Right lobe of liver (tissue), 6 donors: ENCODE results near the gene FASTKD3. TPM values are rescaled to one million over a fixed set of nuclear protein-coding genes. Genes with fewer than 3 reads are reported as not detected.
"Not testable (repeated sequence)": the region's sequence is repeated elsewhere in the genome, so short reads cannot be mapped to it uniquely, and the experiment has no call there.

ENCODE experiments used
- ATAC-seq, 4 donors: fragments of 200-7000 bp; cut with Tn5 transposase; one replicate each; pipeline ENCODE4 v1.9.1; 2020; ENCODE audit warnings: mild to moderate bottlenecking in 4 of 4, moderate library complexity in 4 of 4
- DNase-seq, 3 donors: peaks; one replicate each; pipeline ENCODE4 v3.0.0-alpha.2; 2020
- H3K27ac ChIP-seq, 3 donors: fragments of 200-600 bp; one replicate each; pipeline ENCODE4 v1.8.0; 2022
- H3K27me3 ChIP-seq, 2 donors: fragments of 200-600 bp; one replicate each; pipeline ENCODE4 v1.8.0; 2022
- H3K36me3 ChIP-seq, 4 donors: fragments of 200-600 bp; sonication (generic) in 1 of 4; one replicate each; pipeline versions ENCODE4 v1.5.1 to v1.8.0; 2017 to 2022; ENCODE audit warnings: control low read depth in 1 of 4
- H3K4me1 ChIP-seq, 4 donors: fragments of 200-600 bp; sonication (generic) in 1 of 4; one replicate each; pipeline versions ENCODE4 v1.5.1 to v1.8.0; 2017 to 2022; ENCODE audit warnings: control low read depth in 1 of 4
- H3K4me3 ChIP-seq, 3 donors: fragments of 200-600 bp; one replicate each; pipeline ENCODE4 v1.8.0; 2022
- H3K9me3 ChIP-seq, 4 donors: fragments of 200-600 bp; sonication (generic) in 1 of 4; one replicate each; pipeline versions ENCODE4 v1.5.1 to v1.8.0; 2017 to 2022; ENCODE audit warnings: control low read depth in 1 of 4
- CTCF ChIP-seq, 4 donors: fragments of 200-600 bp in 3 of 4; fragments of 450-650 bp in 1 of 4; IDR thresholded peaks; one replicate each; pipeline versions ENCODE4 v1.5.1 to v1.8.0; 2016 to 2022; ENCODE audit warnings: antibody characterized with exemption in 4 of 4, mild to moderate bottlenecking in 2 of 4
- POLR2A ChIP-seq: fragments of 450-650 bp; IDR thresholded peaks from one replicate; pipeline ENCODE4 v1.6.1; 2017; ENCODE audit warnings: antibody characterized with exemption, mild to moderate bottlenecking
- WGBS: methylation state at CpG from one replicate; pipeline ENCODE4 v1.1.6; 2018; ENCODE audit warnings: low coverage, low lambda C conversion rate; ENCODE audit not compliant: insufficient coverage; ENCODE audit errors: missing lambda C conversion rate; 5-methylcytosine and 5-hydroxymethylcytosine counted together
- intact Hi-C, 2 donors: fragments of 100-400 bp; cut with DNase I; formaldehyde crosslinking; loops; one replicate each; pipeline versions ENCODE4 v1.11.2 to v1.14.1; 2022
- long read RNA-seq: library from polyadenylated mRNA; unstranded; transcript quantifications from one replicate; pipeline ENCODE4 v2.0.0, GENCODE V29; 2019
- total RNA-seq, 6 experiments: library from RNA; depleted of rRNA in 2 of 6; stranded (reverse); fragments of >200 nt in 2 of 6; fragmentation: NEBNext Ultra II Directional in 3 of 6; extraction: Animal tissue kit (Norgen Biotek cat#: 25700) in 3 of 6; gene quantifications; one replicate each; pipeline versions ENCODE4 v1.1.0 to v1.2.4, GENCODE V29; 2016 to 2023
- donor health status: DM: no; HTN: yes; CAD: no.
- donor health status: DM: no; HTN: no; CAD: no.
- donor health status: DM: no; HTN: no; CAD: no.
- donor health status: DM: no; HTN: yes; CAD: no.
- donor health status: DM: no; HTN: yes; CAD: no.

The FASTKD3 gene, protein sequence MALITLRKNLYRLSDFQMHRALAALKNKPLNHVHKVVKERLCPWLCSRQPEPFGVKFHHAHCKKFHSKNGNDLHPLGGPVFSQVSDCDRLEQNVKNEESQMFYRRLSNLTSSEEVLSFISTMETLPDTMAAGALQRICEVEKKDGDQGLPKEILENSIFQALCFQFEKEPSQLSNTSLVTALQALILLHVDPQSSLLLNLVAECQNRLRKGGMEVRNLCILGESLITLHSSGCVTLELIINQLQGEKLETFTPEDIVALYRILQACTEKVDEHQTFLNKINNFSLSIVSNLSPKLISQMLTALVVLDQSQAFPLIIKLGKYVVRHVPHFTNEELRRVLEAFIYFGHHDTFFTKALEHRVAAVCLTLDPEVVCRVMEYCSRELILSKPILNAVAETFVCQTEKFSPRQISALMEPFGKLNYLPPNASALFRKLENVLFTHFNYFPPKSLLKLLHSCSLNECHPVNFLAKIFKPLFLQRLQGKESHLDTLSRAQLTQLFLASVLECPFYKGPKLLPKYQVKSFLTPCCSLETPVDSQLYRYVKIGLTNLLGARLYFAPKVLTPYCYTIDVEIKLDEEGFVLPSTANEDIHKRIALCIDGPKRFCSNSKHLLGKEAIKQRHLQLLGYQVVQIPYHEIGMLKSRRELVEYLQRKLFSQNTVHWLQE
- 1 to 10 TPM; 3.8 to 9.6 (median 6.1) TPM for total RNA-seq
- long read RNA-seq, partial matches to known transcripts, result 0 of 4 reads
- long read RNA-seq, other reads (novel, unspliced or antisense), result 0 of 4 reads

DNA sequence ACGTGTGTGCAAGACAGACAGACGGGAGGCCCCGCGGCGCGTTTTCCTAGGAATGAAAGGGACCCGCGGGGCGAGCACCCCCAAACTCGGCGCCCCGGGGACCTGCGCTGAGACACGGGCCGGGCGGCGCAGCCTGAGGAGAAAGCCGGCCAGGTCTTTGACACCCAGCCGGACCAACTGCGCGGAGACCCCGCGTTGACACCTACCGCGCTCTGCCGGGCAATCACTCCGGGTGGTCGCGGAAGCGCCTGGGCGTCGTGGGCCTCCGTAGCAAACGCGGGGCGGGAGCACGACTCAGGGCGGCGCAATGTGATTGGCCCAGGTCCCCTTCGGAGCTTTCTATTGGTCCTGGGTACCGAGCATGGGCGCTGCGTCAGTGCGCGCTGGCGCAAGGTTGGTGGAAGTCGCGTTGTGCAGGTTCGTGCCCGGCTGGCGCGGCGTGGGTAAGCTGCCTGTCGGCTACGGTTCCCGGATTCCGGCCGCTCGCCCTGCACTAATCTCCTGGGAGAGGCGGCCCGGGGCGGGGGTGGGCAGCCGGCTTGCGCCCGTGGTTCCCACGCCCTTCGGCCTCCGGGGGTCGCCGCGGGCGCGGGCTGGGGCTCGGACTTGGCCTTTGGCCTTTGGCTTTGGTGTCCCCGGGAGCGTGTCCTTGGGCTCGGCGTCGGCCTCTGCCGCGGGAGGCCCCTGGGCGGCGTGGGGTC is at the start of gene FASTKD3, which contains the start of gene MTRR:
TSS of gene FASTKD3 (minus strand) at position 259 of the 701 bp plus-strand sequence. CDS start 948 bp downstream, outside the sequence.
TSS of gene MTRR (plus strand) at position 376 of the 701 bp plus-strand sequence. CDS start 1,647 bp downstream, outside the sequence.
- ATAC-seq (peak; percentile 99 to 100 (median 100)), DNase-seq (peak; percentile 95 to 96 (median 96))
- H3K4me3 ChIP-seq, result peak within 1 kb of the TSS; percentile 93 to 97 (median 96)
- H3K4me1 ChIP-seq, result peaks cover 0 to 25% (median 4%) of the 10 kb centered on the region in 4 donors
- peaks cover 0 to 14% (median 3%) of the 10 kb centered on the region in 4 donors for H3K36me3 ChIP-seq
- WGBS, result 0% methylated on average over 13 of the region's 83 CpGs
- H3K27me3 ChIP-seq, result no peaks in the 10 kb centered on the region
- H3K9me3 ChIP-seq, result no peaks in the 10 kb centered on the region
- intact Hi-C loops, result no loop called here
- H3K27ac ChIP-seq, result peak within 1 kb of the TSS; percentile 83 to 90 (median 89)
- TF ChIP-seq CTCF (IDR thresholded peaks at IDR 0.05) (no peak), POLR2A (peak; percentile 88)

DNA sequence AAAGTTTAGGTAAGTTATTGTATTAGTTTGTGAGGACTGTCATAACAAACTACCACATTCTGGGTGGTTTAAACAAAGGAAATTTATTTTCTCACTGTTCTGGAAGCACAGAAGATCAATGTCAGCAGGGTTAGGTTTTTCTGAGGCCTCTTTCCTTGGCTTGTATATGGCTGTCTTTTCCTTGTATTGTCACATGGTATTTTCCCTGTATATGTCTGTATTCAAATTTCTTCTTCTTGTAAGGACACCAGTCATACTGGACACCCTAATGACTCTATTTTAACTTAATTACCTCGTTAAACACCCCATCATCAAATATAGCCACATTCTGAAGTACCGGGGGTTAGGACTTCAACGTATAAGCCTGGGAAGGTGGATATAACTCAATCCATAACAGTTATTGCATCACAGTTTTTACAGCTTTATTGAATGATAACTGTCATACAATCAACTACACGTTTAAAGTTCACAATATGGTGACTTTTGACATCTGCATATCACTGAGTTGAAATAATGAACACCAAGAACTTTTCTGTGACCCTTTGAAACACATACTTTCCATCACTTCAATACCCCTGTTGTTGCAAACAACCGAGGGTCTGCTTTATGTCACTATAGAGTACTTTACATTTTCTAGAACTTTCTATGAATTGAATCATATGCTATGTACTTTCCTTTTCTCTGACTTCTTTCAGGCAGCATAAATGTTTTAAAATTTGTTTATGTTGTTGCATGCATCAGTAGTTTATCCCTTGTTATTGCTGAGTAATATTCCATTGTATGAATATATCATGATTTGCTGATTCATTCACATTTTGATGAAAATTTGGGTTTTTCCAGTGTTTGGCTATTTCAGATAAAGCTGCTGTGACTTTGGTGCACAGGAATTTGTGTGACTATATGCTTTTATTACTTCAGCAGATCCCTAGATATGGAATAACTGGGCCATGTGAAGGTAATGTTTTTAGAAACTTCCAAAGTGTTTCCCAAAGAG is 48.6 kb upstream of the FASTKD3 start:
- TF ChIP-seq CTCF (IDR thresholded peaks at IDR 0.05) (no peak), POLR2A (no peak)
- H3K4me3 ChIP-seq, result no peak overlapping the region
- no peaks in the 10 kb centered on the region for H3K36me3 ChIP-seq
- intact Hi-C loops, result no loop called here
- H3K9me3 ChIP-seq, result no peaks in the 10 kb centered on the region
- H3K27me3 ChIP-seq, result no peaks in the 10 kb centered on the region
- ATAC-seq (no peak), DNase-seq (no peak)
- no peaks in the 10 kb centered on the region for H3K4me1 ChIP-seq
- 46% methylated on average over 5 of the region's 5 CpGs for WGBS
- H3K27ac ChIP-seq, result no peak overlapping the region

- Histone ChIP-seq H3K4me1 (no peaks in the 10 kb centered on the region), H3K9me3 (no peaks in the 10 kb centered on the region), H3K4me3 (no peak overlapping the region), H3K27me3 (no peaks in the 10 kb centered on the region), H3K36me3 (no peaks in the 10 kb centered on the region), H3K27ac (no peak overlapping the region)
- 72% methylated on average over 6 of the region's 6 CpGs for WGBS
- ATAC-seq (no peak), DNase-seq (no peak)
- TF ChIP-seq POLR2A (no peak), CTCF (IDR thresholded peaks at IDR 0.05) (no peak)
- intact Hi-C loops, result no loop called here
Observed at GRCh38 chr5:7916171-7916804, 47.5 kb upstream of the FASTKD3 start.

DNA sequence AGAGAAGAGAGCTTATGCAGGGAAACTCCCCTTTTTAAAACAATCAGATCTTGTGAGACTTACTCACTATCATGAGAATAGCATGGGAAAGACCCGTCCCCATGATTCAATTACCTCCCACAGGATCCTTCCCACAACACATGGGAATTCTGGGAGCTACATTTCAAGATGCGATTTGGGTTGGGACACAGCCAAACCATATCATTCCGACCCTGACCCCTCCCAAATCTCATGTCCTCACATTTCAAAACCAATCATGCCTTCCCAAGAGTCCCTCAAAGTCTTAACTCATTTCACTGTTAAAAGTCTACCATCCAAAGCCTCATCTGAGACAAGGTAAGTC is 42.6 kb upstream of the FASTKD3 start:
- ATAC-seq, intact Hi-C loops: not testable (repeated sequence)

More for the DNA sequence above, 42.6 kb upstream of the FASTKD3 start:
- not testable (repeated sequence) for H3K4me1 ChIP-seq, H3K4me3 ChIP-seq, H3K9me3 ChIP-seq, H3K27ac ChIP-seq, DNase-seq, H3K36me3 ChIP-seq, H3K27me3 ChIP-seq
- 79% methylated on average over 2 of the region's 3 CpGs for WGBS
